Gastrocnemius medialis (tissue), 4 donors: ENCODE measurements around the gene FAM131B. TPM values are rescaled to one million over a fixed set of nuclear protein-coding genes. Genes with fewer than 3 reads are reported as not detected.
A peak's percentile ranks its signal among the peaks of the same experiment; 100 is the strongest.

Source experiments
- ATAC-seq, 2 donors: fragments of 150-250 bp; one replicate each; pipeline ENCODE4 v1.9.1; 2016
- DNase-seq, 2 donors: peaks; one replicate each; pipeline ENCODE4 v3.0.0-alpha.2; 2019
- H3K27ac ChIP-seq, 4 donors: fragments of 200-600 bp; sonication (generic); 1 replicate in 1 of 4; 2 replicates in 3 of 4; pipeline ENCODE4 v1.5.1; 2016 to 2018; ENCODE audit warnings: mild to moderate bottlenecking in 2 of 4, moderate library complexity in 1 of 4
- H3K27me3 ChIP-seq, 3 donors: fragments of 200-600 bp; sonication (generic) in 2 of 3; 1 replicate in 1 of 3; 2 replicates in 2 of 3; pipeline versions ENCODE4 v1.5.1 to v1.6.0; 2016 to 2019; ENCODE audit warnings: mild to moderate bottlenecking in 1 of 3, moderate library complexity in 1 of 3
- H3K36me3 ChIP-seq, 2 donors: fragments of 200-600 bp; sonication (generic) in 1 of 2; one replicate each; pipeline ENCODE4 v1.5.1; 2017 to 2018
- H3K4me1 ChIP-seq, 2 donors: fragments of 200-600 bp; sonication (generic) in 1 of 2; one replicate each; pipeline ENCODE4 v1.5.1; 2016 to 2017; ENCODE audit warnings: mild to moderate bottlenecking in 2 of 2
- H3K4me3 ChIP-seq, 4 donors: fragments of 200-600 bp; sonication (generic) in 3 of 4; 1 replicate in 1 of 4; 2 replicates in 3 of 4; pipeline ENCODE4 v1.5.1; 2016 to 2019; ENCODE audit warnings: mild to moderate bottlenecking in 2 of 4
- H3K9me3 ChIP-seq, 3 donors: fragments of 200-600 bp; sonication (generic) in 2 of 3; 1 replicate in 1 of 3; 2 replicates in 2 of 3; pipeline ENCODE4 v1.5.1; 2016 to 2019
- POLR2A ChIP-seq, 2 donors: fragments of 450-650 bp; IDR thresholded peaks; one replicate each; pipeline ENCODE4 v1.6.1; 2017; ENCODE audit warnings: antibody characterized with exemption in 2 of 2, mild to moderate bottlenecking in 2 of 2, moderate library complexity in 2 of 2
- in situ Hi-C, 4 donors: fragments of 200-750 bp; cut with MboI; loops; one replicate each; pipeline versions ENCODE4 v1.15.0 to v1.8.0; 2017; ENCODE audit warnings: low sequenced_read_pairs in 4 of 4
- intact Hi-C: fragments of 100-400 bp; cut with DNase I; formaldehyde crosslinking; loops from one replicate; pipeline ENCODE4 v1.15.1; 2023; ENCODE audit warnings: low total_unique reads
- total RNA-seq, 4 donors: library from RNA; depleted of rRNA; stranded (reverse); fragments of >200 nt; gene quantifications; one replicate each; pipeline versions ENCODE4 v1.1.0 to v1.2.3, GENCODE V29; 2016
- TF ChIP-seq, protein P1 (sequence below), 5 experiments: fragments of 450-650 bp in 3 of 5; fragments of 200-600 bp in 2 of 5; sonication (generic) in 2 of 5; IDR thresholded peaks in 4 of 5; conservative IDR thresholded peaks in 1 of 5; 1 replicate in 4 of 5; 2 replicates in 1 of 5; pipeline ENCODE4 v1.5.1; 2016 to 2019; ENCODE audit warnings: antibody characterized with exemption in 5 of 5, mild to moderate bottlenecking in 3 of 5, moderate library complexity in 3 of 5

FAM131B gene
- total RNA-seq, 4 donors from 2014 or later, result 0.33 to 1.2 (median 0.38) TPM; not detected in 1

GRCh38 chr7:143384661-143385631, 22.4 kb upstream of the FAM131B start:
- H3K4me3 ChIP-seq, result peak overlapping the region; percentile 7 to 78 (median 22)
- DNase-seq (no peak), ATAC-seq (no peak)
- intact Hi-C loops, result loop anchor here (5.0 to 10.0 kb wide), 2 partner anchors 53 to 520 kb away; partner anchors contain the start of gene TCAF1
- peaks cover 0 to 28% of the 10 kb centered on the region in 2 donors for H3K36me3 ChIP-seq
- H3K4me1 ChIP-seq, result peaks cover 42 to 44% of the 10 kb centered on the region in 2 donors
- no peak for TF ChIP-seq POLR2A (IDR thresholded peaks at IDR 0.05)
- TF ChIP-seq, protein P1, sequence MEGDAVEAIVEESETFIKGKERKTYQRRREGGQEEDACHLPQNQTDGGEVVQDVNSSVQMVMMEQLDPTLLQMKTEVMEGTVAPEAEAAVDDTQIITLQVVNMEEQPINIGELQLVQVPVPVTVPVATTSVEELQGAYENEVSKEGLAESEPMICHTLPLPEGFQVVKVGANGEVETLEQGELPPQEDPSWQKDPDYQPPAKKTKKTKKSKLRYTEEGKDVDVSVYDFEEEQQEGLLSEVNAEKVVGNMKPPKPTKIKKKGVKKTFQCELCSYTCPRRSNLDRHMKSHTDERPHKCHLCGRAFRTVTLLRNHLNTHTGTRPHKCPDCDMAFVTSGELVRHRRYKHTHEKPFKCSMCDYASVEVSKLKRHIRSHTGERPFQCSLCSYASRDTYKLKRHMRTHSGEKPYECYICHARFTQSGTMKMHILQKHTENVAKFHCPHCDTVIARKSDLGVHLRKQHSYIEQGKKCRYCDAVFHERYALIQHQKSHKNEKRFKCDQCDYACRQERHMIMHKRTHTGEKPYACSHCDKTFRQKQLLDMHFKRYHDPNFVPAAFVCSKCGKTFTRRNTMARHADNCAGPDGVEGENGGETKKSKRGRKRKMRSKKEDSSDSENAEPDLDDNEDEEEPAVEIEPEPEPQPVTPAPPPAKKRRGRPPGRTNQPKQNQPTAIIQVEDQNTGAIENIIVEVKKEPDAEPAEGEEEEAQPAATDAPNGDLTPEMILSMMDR (IDR thresholded peaks at IDR 0.05 in 4 of 5, conservative IDR thresholded peaks at IDR 0.05 in 1 of 5), result no peak
- no peaks in the 10 kb centered on the region for H3K27me3 ChIP-seq
- H3K27ac ChIP-seq, result peak overlapping the region; percentile 92 to 100 (median 98)
- in situ Hi-C loops, result no loop called here
- no peaks in the 10 kb centered on the region for H3K9me3 ChIP-seq

- no peaks in the 10 kb centered on the region for H3K27me3 ChIP-seq
- ATAC-seq, result no peak
- peaks cover 49 to 52% of the 10 kb centered on the region in 2 donors for H3K4me1 ChIP-seq
- in situ Hi-C loops, result no loop called here
- peak in 1 of 2 donors; percentile 38 for DNase-seq
- TF ChIP-seq, protein P1 (IDR thresholded peaks at IDR 0.05 in 4 of 5, conservative IDR thresholded peaks at IDR 0.05 in 1 of 5), result no peak
- no peak for TF ChIP-seq POLR2A (IDR thresholded peaks at IDR 0.05)
- H3K9me3 ChIP-seq, result no peaks in the 10 kb centered on the region
- intact Hi-C loops, result loop anchor here (5.0 to 10.0 kb wide), 2 partner anchors 52 to 521 kb away; partner anchors contain the start of gene TCAF1
- H3K36me3 ChIP-seq, result peaks cover 0 to 20% of the 10 kb centered on the region in 2 donors
- peak overlapping the region; percentile 92 to 100 (median 98) for H3K27ac ChIP-seq
- peak overlapping the region in 2 of 4 donors; percentile 24 to 78 for H3K4me3 ChIP-seq
Measured at GRCh38 chr7:143384148-143384547, 21.6 kb upstream of the FAM131B start.

- peak in 1 of 2 donors; percentile 48 for DNase-seq
- H3K27ac ChIP-seq, result peak overlapping the region; percentile 92 to 100 (median 98)
- peak overlapping the region in 2 of 4 donors; percentile 78 to 99 for H3K4me3 ChIP-seq
- intact Hi-C loops, result loop anchor here (5.0 to 10.0 kb wide), 2 partner anchors 51 to 521 kb away; partner anchors contain the start of gene TCAF1
- H3K27me3 ChIP-seq, result no peaks in the 10 kb centered on the region
- peaks cover 51 to 57% of the 10 kb centered on the region in 2 donors for H3K4me1 ChIP-seq
- H3K9me3 ChIP-seq, result no peaks in the 10 kb centered on the region
- H3K36me3 ChIP-seq, result peaks cover 0 to 14% of the 10 kb centered on the region in 2 donors
- ATAC-seq, result no peak
- TF ChIP-seq, protein P1 (IDR thresholded peaks at IDR 0.05 in 4 of 5, conservative IDR thresholded peaks at IDR 0.05 in 1 of 5), result no peak
- TF ChIP-seq POLR2A (IDR thresholded peaks at IDR 0.05), result no peak
- in situ Hi-C loops, result no loop called here
Measured at GRCh38 chr7:143383642-143383957, 21.1 kb upstream of the FAM131B start.

DNA sequence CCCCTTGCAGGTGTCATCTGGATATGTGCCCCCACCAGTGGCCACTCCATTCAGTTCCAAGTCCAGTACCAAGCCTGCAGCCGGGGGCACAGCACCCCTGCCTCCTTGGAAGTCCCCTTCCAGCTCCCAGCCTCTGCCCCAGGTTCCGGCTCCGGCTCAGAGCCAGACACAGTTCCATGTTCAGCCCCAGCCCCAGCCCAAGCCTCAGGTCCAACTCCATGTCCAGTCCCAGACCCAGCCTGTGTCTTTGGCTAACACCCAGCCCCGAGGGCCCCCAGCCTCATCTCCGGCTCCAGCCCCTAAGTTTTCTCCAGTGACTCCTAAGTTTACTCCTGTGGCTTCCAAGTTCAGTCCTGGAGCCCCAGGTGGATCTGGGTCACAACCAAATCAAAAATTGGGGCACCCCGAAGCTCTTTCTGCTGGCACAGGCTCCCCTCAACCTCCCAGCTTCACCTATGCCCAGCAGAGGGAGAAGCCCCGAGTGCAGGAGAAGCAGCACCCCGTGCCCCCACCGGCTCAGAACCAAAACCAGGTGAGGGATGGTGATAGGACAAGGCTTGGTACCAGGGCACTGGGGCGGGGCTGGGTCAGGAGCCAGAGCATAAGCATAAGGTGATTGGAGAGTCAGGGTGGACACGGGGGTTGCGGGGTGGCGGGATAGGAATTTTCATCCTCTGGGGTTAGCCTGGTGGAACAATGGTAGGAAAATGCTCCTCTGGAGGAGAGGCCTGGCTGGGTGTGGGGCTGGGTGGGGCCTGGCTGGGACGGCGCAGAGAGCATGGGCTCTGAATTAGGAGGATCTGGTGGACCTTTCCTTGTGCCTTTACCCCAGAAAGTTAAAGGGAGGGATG, 20.5 kb upstream of the FAM131B start:
- TF ChIP-seq, protein P1 (IDR thresholded peaks at IDR 0.05 in 4 of 5, conservative IDR thresholded peaks at IDR 0.05 in 1 of 5), result no peak
- no peak for TF ChIP-seq POLR2A (IDR thresholded peaks at IDR 0.05)
- Histone ChIP-seq H3K27ac (peak overlapping the region; percentile 92 to 100 (median 98)), H3K4me3 (peak overlapping the region; percentile 78 to 99 (median 86)), H3K27me3 (no peaks in the 10 kb centered on the region), H3K9me3 (no peaks in the 10 kb centered on the region), H3K36me3 (peaks cover 0 to 9% of the 10 kb centered on the region in 2 donors), H3K4me1 (peaks cover 51 to 57% of the 10 kb centered on the region in 2 donors)
- in situ Hi-C loops, result no loop called here
- DNase-seq (no peak), ATAC-seq (no peak)
- intact Hi-C loops, result loop anchor here (5.0 to 10.0 kb wide), 2 partner anchors 51 to 522 kb away; partner anchors contain the start of gene TCAF1
